OCI-LY3 (cell line): ENCODE measurements around the gene TNFRSF14.

ENCODE experiments used
- EZH2phosphoT487 ChIP-seq: fragments of 200-600 bp; shearing (Covaris generic); IDR thresholded peaks from 2 replicates; pipeline ENCODE4 v1.6.1; 2018; ENCODE audit warnings: antibody characterized with exemption, mixed run types, low read depth
- TF ChIP-seq, protein P1 (sequence below): fragments of 200-600, 300-600 bp; sonication (generic); IDR thresholded peaks from 2 replicates; pipeline ENCODE4 v1.5.1; 2014; ENCODE audit warnings: antibody characterized with exemption, low read length, low read depth

DNA sequence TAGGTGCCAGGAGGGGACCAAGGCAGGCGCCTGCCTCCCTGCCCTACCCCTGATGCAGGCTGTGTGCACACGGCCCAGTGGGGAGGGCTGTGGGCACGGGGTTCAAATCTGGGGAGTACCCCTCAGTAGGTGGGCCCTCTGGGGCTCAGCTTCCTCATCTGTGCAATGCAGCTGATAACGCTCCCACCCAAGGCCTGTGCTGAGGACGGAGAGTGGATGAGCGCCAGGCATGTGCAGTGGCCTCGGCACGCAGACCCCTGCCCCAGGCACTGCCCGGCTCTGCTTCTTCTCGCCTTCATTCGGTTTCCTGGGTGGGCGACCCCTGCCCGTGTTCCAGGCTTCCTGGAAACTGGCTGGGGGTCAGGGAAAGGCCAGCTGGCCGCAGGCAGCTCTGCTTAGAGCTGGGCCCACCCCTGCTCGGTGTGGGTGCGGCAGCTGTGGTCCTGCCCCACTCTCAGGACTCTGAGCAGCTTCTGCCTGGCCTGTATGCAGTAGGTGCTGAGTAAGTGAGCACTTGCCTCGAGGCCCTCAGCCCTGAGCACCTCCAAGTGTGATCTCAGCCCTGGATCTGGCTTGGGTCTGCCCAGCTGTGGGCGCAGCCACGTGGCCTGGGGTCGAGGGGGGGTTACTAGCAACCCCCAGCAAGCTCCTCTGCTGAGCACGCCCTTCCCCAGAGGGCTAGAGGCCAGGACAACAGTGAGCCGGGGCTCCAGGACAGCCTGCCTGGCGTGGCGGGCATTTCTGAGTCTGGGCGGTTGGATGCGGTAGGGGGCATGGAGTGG lies 11.9 kb upstream of the TNFRSF14 start:
- TF ChIP-seq, protein P1, sequence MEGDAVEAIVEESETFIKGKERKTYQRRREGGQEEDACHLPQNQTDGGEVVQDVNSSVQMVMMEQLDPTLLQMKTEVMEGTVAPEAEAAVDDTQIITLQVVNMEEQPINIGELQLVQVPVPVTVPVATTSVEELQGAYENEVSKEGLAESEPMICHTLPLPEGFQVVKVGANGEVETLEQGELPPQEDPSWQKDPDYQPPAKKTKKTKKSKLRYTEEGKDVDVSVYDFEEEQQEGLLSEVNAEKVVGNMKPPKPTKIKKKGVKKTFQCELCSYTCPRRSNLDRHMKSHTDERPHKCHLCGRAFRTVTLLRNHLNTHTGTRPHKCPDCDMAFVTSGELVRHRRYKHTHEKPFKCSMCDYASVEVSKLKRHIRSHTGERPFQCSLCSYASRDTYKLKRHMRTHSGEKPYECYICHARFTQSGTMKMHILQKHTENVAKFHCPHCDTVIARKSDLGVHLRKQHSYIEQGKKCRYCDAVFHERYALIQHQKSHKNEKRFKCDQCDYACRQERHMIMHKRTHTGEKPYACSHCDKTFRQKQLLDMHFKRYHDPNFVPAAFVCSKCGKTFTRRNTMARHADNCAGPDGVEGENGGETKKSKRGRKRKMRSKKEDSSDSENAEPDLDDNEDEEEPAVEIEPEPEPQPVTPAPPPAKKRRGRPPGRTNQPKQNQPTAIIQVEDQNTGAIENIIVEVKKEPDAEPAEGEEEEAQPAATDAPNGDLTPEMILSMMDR, result no peak
- TF ChIP-seq EZH2phosphoT487, result no peak
